ENCODE data around the gene ANTXR1.

Gene ANTXR1

DNA sequence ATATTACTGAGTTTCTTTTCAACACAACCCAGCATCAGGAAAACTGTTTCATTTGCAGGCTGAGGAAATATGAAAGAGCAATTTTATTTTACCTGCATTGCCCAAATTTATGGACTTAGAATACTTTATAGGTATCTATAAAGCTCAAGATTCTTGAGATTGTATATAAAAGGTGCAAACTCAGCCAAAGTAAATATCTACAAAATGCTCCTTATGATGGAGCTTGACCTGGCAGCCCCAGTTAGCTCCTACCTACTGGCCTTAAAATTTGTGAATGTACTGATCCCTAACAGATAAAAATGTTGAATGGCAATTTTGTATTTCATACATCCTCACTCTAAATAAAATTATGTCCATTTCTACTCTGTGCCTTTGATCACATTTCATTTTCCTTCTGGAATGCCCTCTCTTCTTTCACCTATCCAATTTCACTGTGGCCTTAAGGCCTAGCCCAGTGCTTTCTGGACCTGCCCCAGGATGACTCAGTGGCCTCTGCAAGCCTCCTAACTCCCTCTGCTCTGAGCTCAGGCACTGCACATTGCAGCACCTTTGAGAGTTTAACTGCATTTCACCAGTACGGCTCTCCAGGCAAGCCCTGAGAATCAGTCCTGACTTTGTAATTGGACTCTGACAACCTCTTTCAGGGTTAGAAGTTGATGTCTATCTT lies 125.9 kb downstream of the ANTXR1 start:
- no peak for DNase-seq

DNA sequence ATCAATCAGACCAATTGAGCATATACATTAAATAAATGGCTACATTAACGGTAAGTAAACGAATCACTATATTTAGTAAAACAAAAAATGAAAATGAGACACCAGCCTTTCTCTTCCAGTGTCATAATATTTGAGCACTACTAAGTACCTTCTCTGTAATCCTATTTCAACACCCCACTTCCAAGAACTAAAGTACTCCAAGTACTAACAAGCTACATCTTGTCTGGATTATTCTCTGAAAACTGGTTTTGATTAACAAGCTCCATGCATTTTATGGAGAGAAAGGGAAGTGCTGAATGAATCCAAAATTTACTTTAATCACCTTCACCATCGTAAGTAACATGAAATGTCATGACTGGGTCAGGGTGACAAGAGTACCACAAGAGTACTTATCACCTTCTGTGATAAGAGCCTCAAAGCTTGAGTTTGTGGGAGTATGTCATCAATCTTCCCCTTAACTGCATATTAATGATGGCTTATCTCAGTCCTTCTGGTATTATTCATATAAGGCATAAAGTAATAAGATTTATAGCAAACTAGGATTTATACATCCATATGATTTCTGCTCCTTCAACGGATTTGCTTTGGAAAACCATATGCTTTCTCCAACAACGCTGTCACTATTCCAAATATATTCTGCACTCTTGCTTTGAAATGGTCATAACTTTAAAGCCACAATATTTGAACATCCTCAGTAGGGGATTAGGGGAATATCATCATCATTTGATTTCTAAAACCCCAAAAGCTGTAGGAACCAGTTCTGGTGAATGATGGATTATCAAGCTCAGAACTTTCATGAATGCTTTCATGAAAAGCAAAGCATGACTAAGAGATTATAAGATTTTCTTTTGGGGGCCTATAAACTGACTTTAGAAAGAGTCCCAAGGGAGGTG lies 127.0 kb downstream of the ANTXR1 start:
- DNase-seq, result no peak

DNA sequence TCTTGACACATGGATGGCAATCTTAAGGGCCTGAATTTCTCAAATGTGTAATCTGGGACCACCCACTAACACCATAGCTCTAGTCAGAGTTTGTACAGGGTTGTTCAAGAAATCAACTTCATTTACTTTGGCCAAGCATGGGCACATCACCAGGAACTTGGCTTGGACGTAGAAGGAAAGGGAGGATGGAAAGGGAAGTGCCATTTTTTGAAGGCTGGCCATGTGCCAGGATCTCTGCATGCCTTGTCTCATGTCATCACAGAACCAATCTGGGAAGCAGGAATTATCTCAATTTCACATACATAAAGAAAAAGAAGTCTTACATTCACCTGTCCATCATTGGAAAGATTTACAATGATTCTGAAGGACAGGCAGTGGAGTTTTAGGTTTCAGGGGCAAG lies 128.1 kb downstream of the ANTXR1 start:
- DNase-seq, result no peak

DNA sequence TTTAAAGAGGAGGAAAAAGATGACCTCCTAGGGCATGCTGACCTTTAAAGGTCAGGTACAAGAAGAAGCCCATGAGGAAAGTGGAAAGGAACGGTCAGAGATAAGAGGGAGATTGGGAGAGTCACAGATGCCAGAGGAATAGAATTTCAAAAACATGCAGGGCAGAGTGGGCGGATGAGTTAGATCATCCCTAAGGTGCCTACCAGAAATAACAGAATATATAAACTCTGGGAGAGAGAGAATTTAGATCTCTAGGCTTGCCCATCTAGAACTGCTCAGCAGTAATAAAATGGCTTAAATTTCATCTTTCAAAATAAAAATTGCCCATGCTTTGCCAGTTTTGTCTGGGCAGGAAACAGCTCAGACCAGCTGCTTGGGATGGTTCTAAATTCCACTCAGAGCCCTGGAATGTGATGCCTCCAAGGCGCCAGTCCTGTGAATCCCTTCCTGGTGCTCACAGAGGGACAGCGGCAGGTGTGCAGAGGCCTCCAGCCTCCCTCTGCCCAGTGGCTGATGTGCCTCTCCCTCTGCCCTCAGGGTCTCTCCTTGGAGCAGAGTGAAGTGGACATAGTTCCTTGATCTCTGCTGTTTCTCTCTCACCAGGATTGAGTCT lies 130.9 kb downstream of the ANTXR1 start:
- DNase-seq, result no peak

DNA sequence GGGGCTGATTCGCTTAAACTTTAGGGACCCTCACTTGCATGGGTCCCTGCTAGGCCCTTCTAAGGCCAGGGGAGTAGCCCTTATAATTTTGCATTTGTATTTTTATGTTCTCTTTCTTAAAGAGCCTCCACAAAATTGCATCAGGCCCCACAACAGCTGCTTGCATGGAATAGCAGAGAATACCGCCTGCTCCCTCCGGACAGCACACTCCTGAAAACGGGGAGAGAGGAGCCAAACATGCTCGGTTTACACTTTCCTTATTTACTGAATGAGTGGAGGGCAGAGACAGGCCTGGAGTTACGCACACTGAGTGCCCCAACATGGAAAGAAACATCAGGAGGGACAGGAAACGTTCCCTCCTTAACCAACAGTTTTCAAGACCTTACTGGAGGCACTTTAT lies 132.2 kb downstream of the ANTXR1 start:
- no peak for DNase-seq

DNA sequence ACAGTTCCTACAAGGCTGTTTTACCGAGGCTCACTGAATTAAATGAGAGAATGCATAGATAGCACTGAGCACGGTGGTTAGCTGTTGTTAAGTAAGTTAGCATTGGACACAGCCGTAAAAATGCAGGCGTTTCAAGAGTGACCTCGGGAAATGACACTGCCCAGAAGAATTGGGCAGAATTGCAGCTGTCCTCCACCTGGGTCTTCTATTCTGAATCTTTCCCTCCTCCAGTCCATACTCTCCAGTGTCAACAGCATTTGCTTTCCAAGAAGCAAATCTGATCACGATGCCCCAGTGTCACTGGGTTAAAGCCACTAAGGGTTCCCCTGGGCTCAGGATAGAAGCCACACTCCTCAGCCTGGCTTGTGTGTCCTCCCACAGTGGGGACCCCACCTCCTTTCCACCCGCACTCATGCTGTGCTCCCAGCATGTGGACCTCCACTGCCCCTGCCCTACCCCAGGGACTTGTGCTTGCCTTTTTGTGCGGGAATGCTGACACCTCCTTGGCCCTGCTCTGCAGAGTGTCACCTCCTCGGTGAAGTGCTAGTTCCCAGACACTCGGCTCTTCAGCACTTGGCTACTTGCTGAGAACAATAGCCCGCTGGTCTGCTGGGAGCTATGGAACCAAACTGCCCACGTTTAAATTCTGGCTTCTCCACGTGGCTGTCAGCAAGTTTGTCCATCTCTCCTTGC lies 135.0 kb downstream of the ANTXR1 start:
- DNase-seq, result no peak

DNA sequence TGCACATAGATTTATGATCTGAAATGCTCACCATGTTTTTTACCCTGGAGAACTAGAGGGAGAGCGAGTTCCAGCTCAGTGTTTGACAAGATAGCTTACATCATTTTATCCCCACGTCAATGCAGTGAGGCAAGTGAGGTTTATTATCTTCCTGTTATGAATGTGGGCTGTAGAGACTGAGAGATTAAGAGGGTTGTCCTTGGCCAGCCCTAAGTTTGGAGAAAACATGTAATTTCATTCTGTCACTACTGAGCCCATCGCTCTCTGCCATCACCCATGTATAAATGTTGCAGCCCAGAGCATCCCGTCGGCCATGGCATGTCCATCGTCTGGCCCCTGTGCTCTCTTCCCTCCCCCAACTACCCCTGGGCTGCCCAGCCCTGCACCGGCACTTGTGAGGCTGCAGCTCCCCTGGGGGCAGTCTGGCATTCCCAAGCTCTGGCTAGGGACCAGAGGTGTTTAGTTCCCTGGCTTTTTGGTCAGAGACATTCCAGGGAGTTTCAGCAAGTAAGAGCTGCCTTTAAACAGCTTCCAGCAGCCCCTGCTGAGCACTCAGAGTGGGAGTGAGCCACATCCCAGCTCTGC lies 136.7 kb downstream of the ANTXR1 start:
- no peak for DNase-seq

DNA sequence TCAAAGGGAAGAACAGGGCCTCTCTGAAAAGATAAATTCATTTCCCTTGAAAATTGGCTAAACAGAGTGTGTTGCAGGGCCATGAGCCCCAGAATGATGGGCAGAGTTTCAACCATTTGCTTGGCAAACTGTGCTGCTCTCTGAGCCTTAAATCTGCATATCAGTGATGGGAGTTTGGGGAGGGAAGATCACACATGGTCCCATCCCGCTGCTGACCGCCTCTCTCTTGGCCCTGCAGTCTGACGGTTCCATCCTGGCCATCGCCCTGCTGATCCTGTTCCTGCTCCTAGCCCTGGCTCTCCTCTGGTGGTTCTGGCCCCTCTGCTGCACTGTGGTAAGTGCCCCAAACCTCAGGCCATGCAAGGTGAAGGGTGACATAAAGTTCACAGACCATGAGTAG lies 139.0 kb downstream of the ANTXR1 start:
- DNase-seq, result no peak

DNA sequence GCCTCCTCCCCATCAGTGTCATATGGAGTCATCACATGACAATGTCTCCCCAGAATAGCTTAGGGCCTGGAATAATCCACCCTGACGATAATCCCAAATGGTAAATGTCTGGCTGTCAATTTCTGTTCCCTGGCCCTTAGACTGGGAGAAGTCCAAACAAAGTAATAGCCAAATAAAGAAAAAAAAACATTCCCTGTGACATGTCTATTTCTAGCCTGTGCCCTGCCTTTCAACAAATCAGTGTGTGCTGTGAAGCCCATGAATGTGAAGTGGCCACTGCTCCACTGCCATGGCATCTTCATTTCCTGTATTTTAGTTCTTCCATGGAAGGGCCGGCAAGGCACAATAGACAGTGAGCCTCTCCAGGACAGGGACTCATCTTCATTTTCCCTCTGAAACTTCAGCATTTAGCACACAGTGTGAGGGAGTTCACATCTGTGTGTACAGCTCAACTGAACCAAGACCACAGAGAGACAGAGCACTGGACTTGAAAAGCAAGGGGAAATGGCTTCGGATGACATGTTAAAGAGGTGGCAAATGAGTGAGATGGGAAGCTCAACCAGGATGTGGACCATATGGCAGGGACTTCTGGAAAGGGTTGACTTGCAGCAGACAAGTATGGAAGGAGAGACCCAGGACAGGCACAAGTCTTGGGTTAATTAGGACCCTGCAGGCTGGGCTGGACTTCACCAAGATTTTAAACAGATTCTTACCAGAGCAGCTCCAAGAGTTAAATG lies 140.0 kb downstream of the ANTXR1 start:
- DNase-seq, result no peak

DNA sequence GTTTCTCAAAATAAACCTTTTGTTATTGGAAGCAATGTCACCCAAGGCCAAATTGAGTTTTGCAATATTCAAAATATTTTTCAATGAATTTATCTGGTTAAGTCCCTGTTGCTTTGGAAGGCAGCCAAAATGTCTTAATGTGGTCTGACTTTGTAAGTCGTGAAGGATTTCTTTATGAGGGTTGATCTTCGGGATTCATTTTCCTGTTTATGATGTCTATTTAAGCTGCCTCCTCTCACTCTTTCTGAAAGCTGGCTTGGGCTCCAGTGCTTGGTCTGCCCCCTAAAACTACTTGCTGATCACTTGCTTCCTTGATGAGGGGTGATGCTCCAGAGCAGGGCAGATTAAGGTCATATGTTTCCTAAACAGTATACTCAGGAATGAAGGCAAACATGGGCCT lies 141.1 kb downstream of the ANTXR1 start:
- DNase-seq, result no peak

DNA sequence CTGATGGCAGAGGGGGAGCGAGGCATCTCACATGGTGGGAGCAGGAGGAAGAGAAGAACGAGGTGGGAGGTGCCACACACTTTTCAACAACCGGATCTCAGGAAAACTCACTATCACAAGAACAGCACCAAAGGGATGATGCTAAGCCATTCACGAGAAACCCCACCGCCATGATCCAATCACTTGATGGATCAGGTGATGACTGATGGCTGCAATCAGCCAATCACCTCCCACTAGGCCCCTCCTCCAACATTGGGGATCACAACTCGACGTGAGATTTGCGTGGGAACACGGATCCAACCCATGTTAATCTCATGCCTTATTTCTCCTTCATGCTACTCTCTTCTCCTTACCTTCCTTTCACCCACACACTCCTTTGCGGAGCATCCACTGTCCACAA lies 143.6 kb downstream of the ANTXR1 start:
- DNase-seq, result no peak

DNA sequence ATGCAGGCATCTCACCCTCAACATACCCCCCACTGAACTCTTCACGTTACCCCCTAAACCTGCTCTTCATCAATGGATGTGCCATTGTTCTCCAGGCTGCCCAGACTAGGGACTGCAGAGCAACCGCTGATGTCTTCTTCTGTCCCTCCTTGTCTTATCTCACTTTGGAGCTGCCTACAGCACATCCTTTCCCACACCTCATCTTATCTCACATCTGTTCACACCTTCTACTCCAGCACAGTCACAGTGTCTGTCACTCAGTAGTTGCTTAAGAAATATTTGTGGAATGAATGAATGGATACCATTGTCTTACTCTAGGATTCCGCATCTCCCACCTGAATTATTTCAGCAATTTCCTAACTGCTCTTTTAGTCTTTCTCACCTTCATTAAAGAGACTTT lies 144.5 kb downstream of the ANTXR1 start:
- no peak for DNase-seq

DNA sequence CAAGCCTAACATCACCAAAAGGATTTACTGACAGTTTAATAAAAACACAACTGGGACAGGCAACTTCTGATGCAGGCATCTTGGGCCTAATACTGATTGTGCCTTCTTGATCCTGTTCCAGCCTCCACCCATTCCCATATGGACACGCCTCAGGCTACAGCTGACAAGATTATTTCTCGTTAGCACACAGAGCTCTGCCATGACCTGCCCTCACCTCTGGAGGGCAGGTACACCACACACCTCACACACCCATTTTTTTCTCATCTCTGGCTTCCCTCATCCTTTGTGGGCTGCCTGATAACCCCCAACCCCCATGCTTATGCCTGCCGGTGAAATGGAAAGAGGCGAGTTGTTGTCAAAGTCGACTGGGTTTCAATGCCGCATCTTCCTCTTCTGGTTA lies 147.0 kb downstream of the ANTXR1 start:
- DNase-seq, result no peak

DNA sequence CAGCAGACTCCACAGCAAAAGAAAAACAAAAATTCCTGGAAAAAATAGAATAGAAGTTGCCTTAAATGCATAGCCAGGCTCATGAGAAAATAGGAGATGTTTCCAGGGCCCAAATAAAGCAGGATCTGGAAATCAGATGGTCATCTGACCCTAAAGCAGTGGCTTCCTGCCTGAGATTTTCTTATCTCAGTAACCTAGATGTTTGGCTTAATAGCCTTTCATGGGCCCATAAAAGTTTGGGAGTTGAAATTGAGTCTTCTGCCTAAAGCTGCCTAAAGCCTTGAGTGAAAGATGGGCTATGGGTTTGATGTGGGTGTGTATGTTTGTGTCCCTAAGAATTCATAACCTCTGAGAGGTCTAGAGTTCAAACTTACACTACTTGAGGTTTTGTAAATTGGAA lies 149.1 kb downstream of the ANTXR1 start:
- no peak for DNase-seq

DNA sequence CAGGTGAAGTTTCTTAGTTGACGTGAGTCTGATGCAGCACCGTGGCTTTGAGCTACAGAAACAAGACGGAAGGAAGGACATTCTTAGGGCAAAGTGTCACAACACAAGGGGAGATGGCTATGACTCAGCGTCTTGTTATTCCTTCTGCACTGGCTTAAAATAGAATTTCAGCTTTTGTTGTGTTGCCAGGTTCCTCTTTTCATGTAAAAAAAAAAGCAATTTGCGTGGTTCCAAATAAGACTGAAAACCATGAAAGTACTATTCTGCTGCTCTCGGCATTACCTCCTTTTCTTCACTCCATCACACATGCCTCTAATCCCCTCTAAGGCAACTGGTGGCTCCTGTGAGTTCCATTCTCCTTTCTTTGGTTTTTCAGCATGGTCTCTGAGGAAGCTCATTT lies 150.1 kb downstream of the ANTXR1 start:
- DNase-seq, result no peak

DNA sequence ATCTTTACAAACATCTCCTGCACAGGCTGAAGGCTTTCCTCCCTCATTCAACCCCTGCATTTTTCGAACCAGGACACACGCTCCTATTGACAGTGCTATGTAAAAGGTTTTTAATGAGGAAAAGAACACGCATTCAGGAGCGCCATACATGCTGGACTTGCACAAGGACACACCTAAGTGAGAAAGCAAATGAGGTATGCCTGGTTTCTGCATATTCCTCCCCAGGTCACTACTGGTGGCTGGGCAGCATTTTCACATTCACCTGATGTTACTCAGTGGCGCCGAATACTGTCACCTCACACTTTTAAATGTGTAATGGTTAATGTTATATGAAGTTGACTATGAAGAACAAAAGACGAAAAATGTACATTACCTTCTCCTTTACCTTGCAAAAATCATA lies 150.6 kb downstream of the ANTXR1 start:
- no peak for DNase-seq

DNA sequence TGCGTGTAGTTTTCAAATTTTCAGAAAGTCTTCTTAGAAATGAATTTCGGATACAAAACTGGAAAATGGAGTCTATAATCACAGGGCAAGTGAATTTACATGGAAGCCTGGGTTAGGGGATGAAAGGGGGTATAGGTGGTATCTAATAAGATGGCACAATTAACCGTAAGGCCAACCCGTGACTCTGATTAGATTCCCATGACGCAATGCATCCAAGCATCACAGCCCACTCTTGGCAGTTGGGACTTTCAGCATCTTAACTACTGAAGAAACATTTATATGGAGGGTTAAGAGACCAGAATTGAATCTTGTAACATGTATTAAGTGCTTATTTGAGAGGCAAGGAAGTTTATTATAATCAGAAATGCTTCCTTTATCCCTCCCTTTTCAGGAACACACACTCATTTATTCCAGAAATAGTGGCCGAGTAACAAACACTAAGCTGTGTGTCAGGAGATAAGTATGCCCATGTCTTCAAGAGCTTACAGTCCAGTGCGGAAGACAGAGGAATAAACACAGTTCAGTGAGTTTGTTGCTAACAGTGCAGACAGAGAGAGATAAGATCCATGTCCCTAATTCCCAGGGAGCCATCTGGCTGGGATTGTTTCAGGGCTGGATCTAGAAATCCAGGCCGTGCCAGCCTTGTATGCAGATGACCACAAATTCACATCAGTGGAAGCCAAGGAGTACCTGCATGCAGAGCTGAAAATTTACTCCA lies 151.2 kb downstream of the ANTXR1 start:
- DNase-seq, result no peak

DNA sequence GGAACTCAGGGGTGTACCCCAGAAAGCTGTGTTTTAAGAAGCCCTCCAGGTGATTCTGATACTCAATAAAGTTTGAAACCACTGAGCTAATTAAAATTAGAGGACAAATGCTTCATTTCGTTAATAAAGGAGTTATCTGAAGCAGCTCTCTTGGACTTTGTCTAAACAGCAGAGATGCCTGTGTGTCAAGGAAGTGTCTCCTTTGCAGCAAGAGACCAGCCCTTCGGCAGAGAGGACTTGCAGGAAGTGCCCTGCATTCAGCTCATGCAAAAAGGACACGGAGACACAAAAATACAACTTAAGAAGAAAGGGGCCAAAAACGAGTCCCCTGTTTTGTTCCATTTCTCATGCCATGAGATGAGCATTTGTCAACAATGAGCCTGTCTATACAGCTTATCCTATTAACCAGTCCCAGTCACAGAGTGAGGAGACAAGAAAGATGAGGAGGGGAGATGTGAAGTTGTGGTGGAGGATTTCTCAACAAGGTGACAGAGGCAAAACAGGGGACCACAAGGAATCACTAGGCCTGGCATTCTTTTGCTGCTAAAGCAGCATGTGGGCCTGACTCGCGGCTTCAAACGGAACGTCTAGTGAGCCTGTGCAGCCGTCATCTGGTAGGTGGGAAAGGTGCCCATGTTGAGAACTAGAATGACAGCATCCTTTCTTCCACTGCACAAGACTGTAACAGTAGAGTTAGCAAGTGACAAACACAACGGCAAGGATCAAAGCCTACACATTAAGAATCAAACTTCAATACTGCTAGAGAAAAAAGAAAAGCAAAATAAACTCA lies 152.3 kb downstream of the ANTXR1 start:
- DNase-seq, result no peak

DNA sequence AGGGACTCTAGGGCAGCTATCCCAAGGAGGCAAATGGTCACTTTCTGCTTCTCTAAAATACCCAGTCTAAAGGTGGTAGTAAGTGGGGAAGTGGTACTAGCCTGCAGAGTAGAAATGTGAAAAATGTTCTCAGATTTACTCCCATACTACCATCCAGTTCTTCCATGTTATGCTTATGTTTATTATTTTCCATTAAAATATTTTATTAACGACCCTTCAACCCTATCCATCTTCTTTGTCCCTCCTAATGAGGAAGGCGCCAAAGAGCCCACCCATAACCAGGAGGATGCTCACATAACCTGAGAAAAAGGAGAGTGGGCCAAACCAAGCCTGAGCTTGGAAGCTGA lies 153.5 kb downstream of the ANTXR1 start:
- DNase-seq, result no peak

DNA sequence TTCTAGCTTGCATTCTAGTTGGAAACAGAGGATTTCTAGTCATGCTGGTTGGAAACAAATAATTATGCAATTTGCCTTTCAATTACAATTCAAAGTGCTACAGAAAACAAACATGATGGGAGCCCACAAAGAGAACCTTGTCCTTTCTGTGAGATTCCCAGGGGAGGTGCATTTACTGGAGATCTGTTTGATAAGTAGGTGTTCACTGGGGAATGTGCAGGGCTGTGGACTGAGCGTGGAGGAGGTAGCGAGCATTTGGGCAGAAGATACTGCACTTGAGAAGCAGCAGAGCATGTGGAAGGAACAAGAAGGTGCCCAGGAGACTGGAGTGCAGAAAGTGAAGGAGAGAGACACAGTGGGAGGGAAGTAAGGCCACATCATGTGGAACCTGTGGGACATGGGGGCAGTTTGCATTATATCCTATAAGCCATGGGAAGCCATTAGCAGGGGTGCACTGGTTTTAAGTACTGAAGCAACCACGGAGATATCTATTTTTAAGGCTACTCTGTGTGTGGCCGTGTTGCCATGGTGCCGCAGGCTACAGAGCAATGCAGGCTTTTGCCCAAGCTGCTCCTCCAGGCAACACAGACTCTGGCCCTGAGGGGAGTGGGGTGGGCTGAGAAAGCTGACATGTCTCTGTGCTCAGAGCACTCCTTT lies 154.0 kb downstream of the ANTXR1 start:
- no peak for DNase-seq
